ENCODE measurements around the gene SCN5A. TPM values are rescaled to one million over a fixed set of nuclear protein-coding genes. Genes with fewer than 3 reads are reported as not detected.

The SCN5A gene
- total and polyA plus RNA-seq, 2 experiments from 2014 or later: 0.97 to 1.3 TPM

- WGBS (ENCODE audit: low lambda C conversion rate, missing lambda C conversion rate): 78% methylated on average over 4 of the region's 4 CpGs
- TF ChIP-seq CTCF (IDR thresholded peaks at IDR 0.05; ENCODE audit: poor library complexity): no peak
- no peak for TF ChIP-seq EZH2 (IDR thresholded peaks at IDR 0.05; ENCODE audit: borderline replicate concordance)
Observed at GRCh38 chr3:38556640-38557358, 92.7 kb downstream of the SCN5A start.

GRCh38 chr3:38555926-38556325 lies 93.6 kb downstream of the SCN5A start:
- no peaks in the 10 kb centered on the region for H4K20me1 ChIP-seq (ENCODE audit: insufficient read depth, poor library complexity, severe bottlenecking)
- no peak overlapping the region for H3K4me2 ChIP-seq
- H3K27me3 ChIP-seq: no peaks in the 10 kb centered on the region
- H3K9me2 ChIP-seq (replicated peaks; ENCODE audit: insufficient read depth): no peaks in the 10 kb centered on the region
- H3K4me3 ChIP-seq: no peak overlapping the region
- H3K36me3 ChIP-seq (replicated peaks; ENCODE audit: insufficient read depth, low read depth): no peaks in the 10 kb centered on the region
- H3K79me2 ChIP-seq: no peaks in the 10 kb centered on the region
- no peak for DNase-seq (ENCODE audit: low spot score)
- H2AFZ ChIP-seq: no peak overlapping the region
- H3K4me1 ChIP-seq (ENCODE audit: insufficient read depth): no peaks in the 10 kb centered on the region
- H3K27ac ChIP-seq: no peak overlapping the region
- 92% methylated on average over 2 of the region's 2 CpGs for WGBS (ENCODE audit: low lambda C conversion rate, missing lambda C conversion rate)
- TF ChIP-seq CTCF (IDR thresholded peaks at IDR 0.05; ENCODE audit: poor library complexity) (no peak), EZH2phosphoT487 (IDR thresholded peaks at IDR 0.05; ENCODE audit: low read depth, severe bottlenecking, unreplicated experiment) (no peak), EZH2 (IDR thresholded peaks at IDR 0.05; ENCODE audit: borderline replicate concordance) (no peak)
- H3K9me3 ChIP-seq (ENCODE audit: low read depth): no peaks in the 10 kb centered on the region

More at GRCh38 chr3:38556640-38557358, 92.7 kb downstream of the SCN5A start:
- no peaks in the 10 kb centered on the region for H3K79me2 ChIP-seq
- no peak for DNase-seq (ENCODE audit: low spot score)
- H4K20me1 ChIP-seq (ENCODE audit: insufficient read depth, poor library complexity, severe bottlenecking): no peaks in the 10 kb centered on the region
- no peaks in the 10 kb centered on the region for H3K9me3 ChIP-seq (ENCODE audit: low read depth)
- H3K4me1 ChIP-seq (ENCODE audit: insufficient read depth): no peaks in the 10 kb centered on the region
- no peak overlapping the region for H2AFZ ChIP-seq
- H3K36me3 ChIP-seq (replicated peaks; ENCODE audit: insufficient read depth, low read depth): no peaks in the 10 kb centered on the region
- no peak overlapping the region for H3K27ac ChIP-seq
- H3K4me3 ChIP-seq: no peak overlapping the region
- no peak overlapping the region for H3K4me2 ChIP-seq
- no peaks in the 10 kb centered on the region for H3K9me2 ChIP-seq (replicated peaks; ENCODE audit: insufficient read depth)
- H3K27me3 ChIP-seq: no peaks in the 10 kb centered on the region

GRCh38 chr3:38555149-38555840 lies 94.2 kb downstream of the SCN5A start:
- no peaks in the 10 kb centered on the region for H3K36me3 ChIP-seq (replicated peaks; ENCODE audit: insufficient read depth, low read depth)
- no peak for DNase-seq (ENCODE audit: low spot score)
- H4K20me1 ChIP-seq (ENCODE audit: insufficient read depth, poor library complexity, severe bottlenecking): no peaks in the 10 kb centered on the region
- H3K27ac ChIP-seq: no peak overlapping the region
- no peaks in the 10 kb centered on the region for H3K9me2 ChIP-seq (replicated peaks; ENCODE audit: insufficient read depth)
- TF ChIP-seq EZH2phosphoT487 (IDR thresholded peaks at IDR 0.05; ENCODE audit: low read depth, severe bottlenecking, unreplicated experiment) (no peak), EZH2 (IDR thresholded peaks at IDR 0.05; ENCODE audit: borderline replicate concordance) (no peak), CTCF (IDR thresholded peaks at IDR 0.05; ENCODE audit: poor library complexity) (no peak)
- H3K4me1 ChIP-seq (ENCODE audit: insufficient read depth): no peaks in the 10 kb centered on the region
- 79% methylated on average over 6 of the region's 6 CpGs for WGBS (ENCODE audit: low lambda C conversion rate, missing lambda C conversion rate)
- H3K4me3 ChIP-seq: no peak overlapping the region
- H3K27me3 ChIP-seq: no peaks in the 10 kb centered on the region
- no peak overlapping the region for H3K4me2 ChIP-seq
- no peak overlapping the region for H2AFZ ChIP-seq
- no peaks in the 10 kb centered on the region for H3K79me2 ChIP-seq
- H3K9me3 ChIP-seq (ENCODE audit: low read depth): no peaks in the 10 kb centered on the region

Measured in hepatocyte (in vitro differentiated cells).